ENCODE data around the gene COL5A1. TPM values are rescaled to one million over a fixed set of nuclear protein-coding genes. Genes with fewer than 3 reads are reported as not detected.

Gene COL5A1
- total RNA-seq, 4 donors from 2014 or later = 4.8 to 16.5 (median 9.4) TPM

GRCh38 chr9:134841180-134841904, 199.7 kb downstream of the COL5A1 start:
- H3K36me3 ChIP-seq = no peaks in the 10 kb centered on the region
- no peak overlapping the region for H3K4me3 ChIP-seq (replicated peaks in 1 of 3)
- H3K9me3 ChIP-seq = no peaks in the 10 kb centered on the region
- no peak overlapping the region for H3K27ac ChIP-seq
- no peaks in the 10 kb centered on the region for H3K4me1 ChIP-seq
- no peak for DNase-seq
- WGBS, 2 donors = 89 to 98% methylated on average over 13 to 14 of the region's 15 CpGs
- intact Hi-C loops (cut with DNase I) = no loop called here
- TF ChIP-seq POLR2A (IDR thresholded peaks at IDR 0.05) (no peak), CTCF (IDR thresholded peaks at IDR 0.05) (no peak)
- no peaks in the 10 kb centered on the region for H3K27me3 ChIP-seq

GRCh38 chr9:134842321-134842720, 200.7 kb downstream of the COL5A1 start:
- DNase-seq = no peak
- Histone ChIP-seq H3K27ac (no peak overlapping the region), H3K27me3 (no peaks in the 10 kb centered on the region), H3K36me3 (no peaks in the 10 kb centered on the region), H3K9me3 (no peaks in the 10 kb centered on the region), H3K4me3 (replicated peaks in 1 of 3) (no peak overlapping the region), H3K4me1 (no peaks in the 10 kb centered on the region)
- no peak for TF ChIP-seq CTCF (IDR thresholded peaks at IDR 0.05)
- no peak for TF ChIP-seq POLR2A (IDR thresholded peaks at IDR 0.05)
- WGBS, 2 donors = 85 to 89% methylated on average over 21 to 22 of the region's 22 CpGs
- intact Hi-C loops (cut with DNase I) = no loop called here

- Histone ChIP-seq H3K4me1 (no peaks in the 10 kb centered on the region), H3K4me3 (replicated peaks in 1 of 3) (no peak overlapping the region), H3K36me3 (no peaks in the 10 kb centered on the region), H3K27ac (no peak overlapping the region), H3K27me3 (no peaks in the 10 kb centered on the region), H3K9me3 (no peaks in the 10 kb centered on the region)
- DNase-seq = no peak
- intact Hi-C loops (cut with DNase I) = no loop called here
- 90 to 91% methylated on average over 18 of the region's 18 CpGs for WGBS, 2 donors
- TF ChIP-seq POLR2A (IDR thresholded peaks at IDR 0.05) (no peak), CTCF (IDR thresholded peaks at IDR 0.05) (no peak)
These were observed 202.1 kb downstream of the COL5A1 start for GRCh38 chr9:134843740-134844139.

GRCh38 chr9:134844821-134845220, 203.2 kb downstream of the COL5A1 start:
- Histone ChIP-seq H3K4me3 (replicated peaks in 1 of 3) (no peak overlapping the region), H3K9me3 (no peaks in the 10 kb centered on the region), H3K4me1 (no peaks in the 10 kb centered on the region), H3K36me3 (no peaks in the 10 kb centered on the region), H3K27ac (no peak overlapping the region), H3K27me3 (no peaks in the 10 kb centered on the region)
- 86 to 89% methylated on average over 8 of the region's 8 CpGs for WGBS, 2 donors
- intact Hi-C loops (cut with DNase I) = no loop called here
- no peak for DNase-seq
- TF ChIP-seq CTCF (IDR thresholded peaks at IDR 0.05) (no peak), POLR2A (IDR thresholded peaks at IDR 0.05) (no peak)

- DNase-seq = no peak
- WGBS, 2 donors = 85% methylated on average over 14 to 16 of the region's 16 CpGs
- intact Hi-C loops (cut with DNase I) = no loop called here
- no peaks in the 10 kb centered on the region for H3K9me3 ChIP-seq
- no peak overlapping the region for H3K27ac ChIP-seq
- H3K4me1 ChIP-seq = no peaks in the 10 kb centered on the region
- no peak overlapping the region for H3K4me3 ChIP-seq (replicated peaks in 1 of 3)
- TF ChIP-seq POLR2A (IDR thresholded peaks at IDR 0.05) = no peak
- no peak for TF ChIP-seq CTCF (IDR thresholded peaks at IDR 0.05)
- no peaks in the 10 kb centered on the region for H3K36me3 ChIP-seq
- H3K27me3 ChIP-seq = no peaks in the 10 kb centered on the region
These were observed 204.6 kb downstream of the COL5A1 start for GRCh38 chr9:134846187-134846586.
